ENCODE results near the gene POC1A. TPM values are rescaled to one million over a fixed set of nuclear protein-coding genes. Genes with fewer than 3 reads are reported as not detected.

Gene POC1A
- total RNA-seq, 6 donors from 2014 or later = 1.0 to 4.2 (median 2.8) TPM

DNA sequence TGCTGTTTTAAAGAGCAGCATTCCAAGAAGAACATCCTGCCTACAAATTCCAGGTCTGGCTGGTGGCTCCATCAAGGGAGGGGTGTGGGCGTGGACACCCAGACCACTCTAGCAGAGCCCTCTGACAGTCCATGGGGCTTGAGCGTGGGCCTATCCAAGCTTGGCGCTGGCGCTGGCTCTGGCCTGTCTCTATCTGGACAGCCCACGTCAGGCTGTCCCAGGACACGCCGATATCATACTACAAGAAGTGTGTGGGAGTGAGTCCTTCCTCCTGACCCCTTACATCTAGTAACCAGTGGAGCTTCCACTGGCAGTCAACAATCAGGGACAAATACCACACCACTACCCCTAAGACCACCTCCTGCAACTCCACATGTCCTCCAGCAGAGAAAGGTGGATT is 80.7 kb downstream of the POC1A start:
- H3K4me1 ChIP-seq = peaks cover 26 to 44% (median 32%) of the 10 kb centered on the region in 4 donors
- no peaks in the 10 kb centered on the region for H3K36me3 ChIP-seq
- TF ChIP-seq EP300 (IDR thresholded peaks at IDR 0.05) = no peak
- WGBS, 2 donors = 90 to 91% methylated on average over 7 of the region's 7 CpGs
- no peak overlapping the region for H3K4me3 ChIP-seq
- no peak for ATAC-seq (ENCODE audit: low FRiP score in 2 of 2)
- DNase-seq = no peak
- no peak overlapping the region for H3K27ac ChIP-seq
- no peaks in the 10 kb centered on the region for H3K9me3 ChIP-seq
- no peaks in the 10 kb centered on the region for H3K27me3 ChIP-seq

DNA sequence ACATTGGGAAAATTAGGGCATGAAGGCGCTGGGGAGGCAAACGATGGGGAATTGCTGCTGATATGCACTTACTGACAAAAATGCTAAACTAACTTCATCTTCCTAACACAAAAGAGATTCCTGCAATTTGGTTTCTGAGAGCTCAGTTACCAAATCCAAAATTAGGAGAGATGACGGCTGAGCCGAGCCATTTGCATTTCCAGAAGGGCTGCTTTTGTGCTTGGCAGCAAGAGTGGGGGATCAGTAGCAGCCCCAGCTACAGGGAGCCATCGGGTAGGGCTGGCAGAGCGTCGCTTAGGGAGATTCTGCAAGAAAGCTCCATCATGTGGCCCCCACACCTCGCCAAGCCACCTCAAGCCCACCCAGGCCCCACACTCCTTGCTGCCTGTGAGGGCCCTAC is 81.8 kb downstream of the POC1A start:
- WGBS, 2 donors = 91 to 96% methylated on average over 8 of the region's 8 CpGs
- H3K4me3 ChIP-seq = no peak overlapping the region
- DNase-seq (no peak), ATAC-seq (ENCODE audit: low FRiP score in 2 of 2) (no peak)
- no peaks in the 10 kb centered on the region for H3K36me3 ChIP-seq
- H3K27ac ChIP-seq = peak overlapping the region in 2 of 4 donors; percentile 83 to 85
- H3K4me1 ChIP-seq = peaks cover 23 to 41% (median 25%) of the 10 kb centered on the region in 4 donors
- no peaks in the 10 kb centered on the region for H3K27me3 ChIP-seq
- H3K9me3 ChIP-seq = no peaks in the 10 kb centered on the region
- TF ChIP-seq EP300 (IDR thresholded peaks at IDR 0.05) (no peak), POLR2AphosphoS5 (IDR thresholded peaks at IDR 0.05) (no peak), POLR2A (IDR thresholded peaks at IDR 0.05) (no peak)
- TF ChIP-seq, protein P1, sequence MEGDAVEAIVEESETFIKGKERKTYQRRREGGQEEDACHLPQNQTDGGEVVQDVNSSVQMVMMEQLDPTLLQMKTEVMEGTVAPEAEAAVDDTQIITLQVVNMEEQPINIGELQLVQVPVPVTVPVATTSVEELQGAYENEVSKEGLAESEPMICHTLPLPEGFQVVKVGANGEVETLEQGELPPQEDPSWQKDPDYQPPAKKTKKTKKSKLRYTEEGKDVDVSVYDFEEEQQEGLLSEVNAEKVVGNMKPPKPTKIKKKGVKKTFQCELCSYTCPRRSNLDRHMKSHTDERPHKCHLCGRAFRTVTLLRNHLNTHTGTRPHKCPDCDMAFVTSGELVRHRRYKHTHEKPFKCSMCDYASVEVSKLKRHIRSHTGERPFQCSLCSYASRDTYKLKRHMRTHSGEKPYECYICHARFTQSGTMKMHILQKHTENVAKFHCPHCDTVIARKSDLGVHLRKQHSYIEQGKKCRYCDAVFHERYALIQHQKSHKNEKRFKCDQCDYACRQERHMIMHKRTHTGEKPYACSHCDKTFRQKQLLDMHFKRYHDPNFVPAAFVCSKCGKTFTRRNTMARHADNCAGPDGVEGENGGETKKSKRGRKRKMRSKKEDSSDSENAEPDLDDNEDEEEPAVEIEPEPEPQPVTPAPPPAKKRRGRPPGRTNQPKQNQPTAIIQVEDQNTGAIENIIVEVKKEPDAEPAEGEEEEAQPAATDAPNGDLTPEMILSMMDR (IDR thresholded peaks at IDR 0.05) = no peak

DNA sequence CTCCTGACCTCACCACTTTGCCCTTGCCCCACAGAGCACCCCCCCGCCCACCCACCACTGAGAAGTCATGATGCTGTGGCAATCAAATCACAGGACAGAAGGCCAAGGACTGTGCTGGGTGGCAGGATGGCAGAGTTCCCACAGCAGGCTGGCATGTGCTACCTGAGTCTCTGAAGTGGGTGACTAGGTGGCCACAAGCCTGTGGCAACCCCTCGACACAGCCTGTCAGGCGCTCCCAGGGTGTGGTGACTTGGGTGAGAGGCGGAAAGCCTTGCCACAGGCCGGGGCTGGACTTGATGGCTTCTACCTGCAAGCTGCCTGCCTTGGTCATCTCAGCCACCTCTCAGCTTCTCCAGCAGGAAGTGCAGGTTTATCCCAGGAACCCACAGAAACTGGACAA is 82.2 kb downstream of the POC1A start:
- DNase-seq (peak in 1 of 2 donors; percentile 91), ATAC-seq (ENCODE audit: low FRiP score in 2 of 2) (peak in 1 of 2 donors; percentile 44)
- H3K36me3 ChIP-seq = no peaks in the 10 kb centered on the region
- no peak overlapping the region for H3K4me3 ChIP-seq
- H3K9me3 ChIP-seq = no peaks in the 10 kb centered on the region
- TF ChIP-seq EP300 (IDR thresholded peaks at IDR 0.05) (peak in 1 of 4 donors; percentile 37), POLR2A (IDR thresholded peaks at IDR 0.05) (no peak), POLR2AphosphoS5 (IDR thresholded peaks at IDR 0.05) (peak in 1 of 2 donors; percentile 20)
- TF ChIP-seq, protein P1 (IDR thresholded peaks at IDR 0.05) = no peak
- WGBS, 2 donors = 75 to 100% methylated on average over 2 of the region's 5 CpGs
- no peaks in the 10 kb centered on the region for H3K27me3 ChIP-seq
- H3K4me1 ChIP-seq = peaks cover 19 to 36% (median 22%) of the 10 kb centered on the region in 4 donors
- peak overlapping the region; percentile 66 to 85 (median 82) for H3K27ac ChIP-seq

DNA sequence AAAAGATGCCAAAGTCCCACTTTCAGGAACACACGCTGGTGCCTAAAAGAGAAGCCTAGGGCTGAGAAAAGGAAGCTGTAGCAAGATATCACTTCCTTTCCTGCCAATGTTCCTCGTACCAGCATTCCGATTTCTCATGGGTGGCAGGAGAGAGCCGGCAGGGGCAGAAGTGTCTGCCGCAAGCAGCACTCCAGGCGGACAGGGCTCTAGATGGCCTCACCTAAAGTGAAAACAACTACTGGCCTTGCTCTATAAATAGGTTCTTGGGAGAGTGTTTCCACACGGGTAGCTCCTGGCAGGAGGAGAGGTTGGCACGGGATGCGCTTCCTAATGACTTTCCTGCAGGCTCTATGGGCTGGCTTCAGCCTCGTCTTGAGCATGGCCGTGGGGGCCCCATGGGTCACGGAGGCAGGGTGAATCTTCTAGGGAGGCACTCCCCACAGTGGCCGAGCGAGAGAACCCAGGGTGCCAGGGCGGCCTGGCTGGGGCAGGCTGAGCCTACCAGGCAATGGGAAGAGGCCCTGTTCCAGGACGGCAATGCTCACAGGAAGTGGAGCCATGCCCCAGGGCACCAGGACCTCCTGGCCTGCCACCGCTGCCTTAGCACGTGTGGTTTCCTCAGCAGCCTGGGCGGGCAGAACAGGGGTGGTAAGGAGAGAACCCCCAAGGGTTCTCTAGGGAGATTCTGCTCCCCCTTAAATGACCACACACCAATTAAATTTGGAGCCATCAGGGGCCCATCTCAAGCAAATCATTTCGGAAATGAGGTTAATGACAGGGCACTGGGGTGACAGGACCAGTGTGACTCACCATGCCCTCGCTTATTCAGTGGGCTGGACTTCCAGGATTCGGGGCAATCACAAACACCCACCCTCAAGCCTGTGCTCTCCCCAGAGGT is 83.2 kb downstream of the POC1A start:
- Histone ChIP-seq H3K4me1 (peaks cover 19 to 33% (median 23%) of the 10 kb centered on the region in 4 donors), H3K4me3 (no peak overlapping the region), H3K36me3 (no peaks in the 10 kb centered on the region), H3K9me3 (no peaks in the 10 kb centered on the region), H3K27me3 (no peaks in the 10 kb centered on the region), H3K27ac (peak overlapping the region; percentile 66 to 85 (median 82))
- DNase-seq (peak in 1 of 2 donors; percentile 80), ATAC-seq (ENCODE audit: low FRiP score in 2 of 2) (peak; percentile 33 to 67)
- peak in 1 of 4 donors; percentile 18 for TF ChIP-seq EP300 (IDR thresholded peaks at IDR 0.05)
- peak; percentile 22 to 28 for TF ChIP-seq POLR2AphosphoS5 (IDR thresholded peaks at IDR 0.05)
- TF ChIP-seq, protein P1 (IDR thresholded peaks at IDR 0.05) = peak in 2 of 6 experiments; percentile 13 to 27
- TF ChIP-seq POLR2A (IDR thresholded peaks at IDR 0.05) = peak in 1 of 4 donors; percentile 41
- WGBS, 2 donors = 35 to 43% methylated on average over 5 to 22 of the region's 22 CpGs

DNA sequence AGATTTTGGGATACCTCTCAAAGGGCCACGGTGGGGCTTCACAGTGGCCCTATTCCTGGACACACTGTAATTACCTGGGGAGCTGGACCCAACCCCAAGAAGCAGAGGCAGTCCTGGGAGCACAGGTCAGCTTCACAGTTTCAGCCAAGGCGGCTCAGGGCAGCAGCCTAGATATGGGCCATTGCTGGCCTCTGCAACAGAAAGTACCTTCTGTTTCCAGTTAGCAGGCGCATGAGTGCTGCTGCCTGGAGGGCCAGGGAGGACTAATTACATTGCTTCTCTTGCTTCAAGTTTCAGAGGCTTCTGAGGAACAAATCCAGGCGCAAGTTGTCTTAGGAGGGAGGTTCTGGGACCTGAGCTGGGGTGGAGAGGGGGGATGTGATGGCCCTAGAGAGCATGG is 84.4 kb downstream of the POC1A start:
- H3K4me1 ChIP-seq = peaks cover 29 to 43% (median 32%) of the 10 kb centered on the region in 4 donors
- TF ChIP-seq POLR2AphosphoS5 (IDR thresholded peaks at IDR 0.05) (no peak), EP300 (IDR thresholded peaks at IDR 0.05) (no peak), POLR2A (IDR thresholded peaks at IDR 0.05) (no peak)
- TF ChIP-seq, protein P1 (IDR thresholded peaks at IDR 0.05) = no peak
- DNase-seq = no peak
- WGBS, 2 donors = 100% methylated on average over 4 of the region's 4 CpGs; no CpG with 5 or more reads in 1 of the 2 donors
- H3K36me3 ChIP-seq = no peaks in the 10 kb centered on the region
- H3K9me3 ChIP-seq = no peaks in the 10 kb centered on the region
- no peak overlapping the region for H3K4me3 ChIP-seq
- peak overlapping the region; percentile 66 to 85 (median 82) for H3K27ac ChIP-seq
- H3K27me3 ChIP-seq = no peaks in the 10 kb centered on the region
- ATAC-seq (ENCODE audit: low FRiP score in 2 of 2) = no peak

Measured in upper lobe of left lung (tissue), 6 donors.